Neural progenitor cell (in vitro differentiated cells): Measurements from ENCODE around the gene MACROD2.
"Not testable (repeated sequence)": the region's sequence is repeated elsewhere in the genome, so short reads cannot be mapped to it uniquely, and the experiment has no call there.

Experiments used
- CTCF ChIP-seq: fragments of 200-600 bp; sonication (generic); IDR thresholded peaks from 2 replicates; pipeline ENCODE4 v1.5.1; 2017; ENCODE audit warnings: antibody characterized with exemption, mild to moderate bottlenecking
- EZH2phosphoT487 ChIP-seq: fragments of 200-600 bp; sonication (generic); IDR thresholded peaks from 2 replicates; pipeline ENCODE4 v1.6.1; 2017; ENCODE audit warnings: antibody characterized with exemption

GRCh38 chr20:13991955-13992354 lies 3.4 kb upstream of the MACROD2 start:
- TF ChIP-seq EZH2phosphoT487, CTCF: not testable (repeated sequence)
